Right lobe of liver (tissue), 4 donors: ENCODE results near the gene RXFP4.

Experiments
- CTCF ChIP-seq, 4 donors: fragments of 200-600 bp in 3 of 4; fragments of 450-650 bp in 1 of 4; IDR thresholded peaks; one replicate each; pipeline versions ENCODE4 v1.5.1 to v1.8.0; 2016 to 2022; ENCODE audit warnings: antibody characterized with exemption in 4 of 4, mild to moderate bottlenecking in 2 of 4
- POLR2A ChIP-seq: fragments of 450-650 bp; IDR thresholded peaks from one replicate; pipeline ENCODE4 v1.6.1; 2017; ENCODE audit warnings: antibody characterized with exemption, mild to moderate bottlenecking
- donor health status: DM: no; HTN: no; CAD: no.
- donor health status: DM: no; HTN: no; CAD: no.
- donor health status: DM: no; HTN: yes; CAD: no.

GRCh38 chr1:155983191-155984024, 42.0 kb downstream of the RXFP4 start:
- no peak for TF ChIP-seq POLR2A
- no peak for TF ChIP-seq CTCF (IDR thresholded peaks at IDR 0.05)
